Hepatocyte (in vitro differentiated cells): ENCODE data around the gene SUPT16H. TPM values are rescaled to one million over a fixed set of nuclear protein-coding genes. Genes with fewer than 3 reads are reported as not detected.

ENCODE experiments used
- DNase-seq: peaks from one replicate; pipeline ENCODE4 v3.0.0-alpha.2; 2016; ENCODE audit warnings: low spot score
- H2AFZ ChIP-seq: fragments of 200-600 bp; sonication (generic); 2 replicates; pipeline ENCODE4 v1.6.0; 2016; ENCODE audit warnings: antibody characterized with exemption, mild to moderate bottlenecking
- H3K27ac ChIP-seq: fragments of 200-600 bp; sonication (generic); 2 replicates; pipeline ENCODE4 v1.5.1; 2016; ENCODE audit warnings: mild to moderate bottlenecking
- H3K27me3 ChIP-seq: fragments of 200-600 bp; sonication (generic); 2 replicates; pipeline ENCODE4 v1.6.1; 2016
- H3K36me3 ChIP-seq: fragments of 200-600 bp; sonication (generic); replicated peaks from 2 replicates; pipeline ENCODE4 v1.5.1; 2016; ENCODE audit warnings: low read depth; ENCODE audit not compliant: insufficient read depth
- H3K4me1 ChIP-seq: fragments of 200-600 bp; sonication (generic); 2 replicates; pipeline ENCODE4 v1.5.1; 2016; ENCODE audit warnings: mild to moderate bottlenecking, moderate library complexity; ENCODE audit not compliant: insufficient read depth
- H3K4me2 ChIP-seq: fragments of 200-600 bp; sonication (generic); 2 replicates; pipeline ENCODE4 v1.6.0; 2016
- H3K4me3 ChIP-seq: fragments of 200-600 bp; sonication (generic); 2 replicates; pipeline ENCODE4 v1.5.1; 2016; ENCODE audit warnings: mild to moderate bottlenecking
- H3K79me2 ChIP-seq: fragments of 200-600 bp; sonication (generic); 2 replicates; pipeline ENCODE4 v1.6.0; 2017; ENCODE audit warnings: mild to moderate bottlenecking
- H3K9me2 ChIP-seq: fragments of 200-600 bp; sonication (generic); replicated peaks from 2 replicates; pipeline ENCODE4 v1.6.0; 2017; ENCODE audit warnings: mild to moderate bottlenecking; ENCODE audit not compliant: insufficient read depth
- H3K9me3 ChIP-seq: fragments of 200-600 bp; sonication (generic); 2 replicates; pipeline ENCODE4 v1.5.1; 2016; ENCODE audit warnings: low read depth, mild to moderate bottlenecking
- H4K20me1 ChIP-seq: fragments of 200-600 bp; sonication (generic); 2 replicates; pipeline ENCODE4 v1.6.0; 2016; ENCODE audit warnings: mild to moderate bottlenecking; ENCODE audit not compliant: insufficient read depth, poor library complexity, severe bottlenecking
- CTCF ChIP-seq: fragments of 200-600 bp; sonication (generic); IDR thresholded peaks from 2 replicates; pipeline ENCODE4 v1.5.1; 2016; ENCODE audit warnings: antibody characterized with exemption, mild to moderate bottlenecking; ENCODE audit not compliant: poor library complexity
- EZH2 ChIP-seq: fragments of 200-600 bp; sonication (generic); IDR thresholded peaks from 2 replicates; pipeline ENCODE4 v1.6.1; 2016; ENCODE audit warnings: antibody characterized with exemption, mild to moderate bottlenecking, borderline replicate concordance
- EZH2phosphoT487 ChIP-seq: fragments of 200-600 bp; sonication (generic); IDR thresholded peaks from one replicate; pipeline ENCODE4 v1.6.1; 2018; ENCODE audit warnings: antibody characterized with exemption, mild to moderate bottlenecking, low read depth, moderate library complexity; ENCODE audit not compliant: unreplicated experiment, severe bottlenecking
- WGBS: methylation state at CpG from one replicate; pipeline ENCODE4 v1.1.6; 2016; ENCODE audit warnings: low lambda C conversion rate; ENCODE audit errors: missing lambda C conversion rate; 5-methylcytosine and 5-hydroxymethylcytosine counted together
- polyA plus RNA-seq: library from polyadenylated mRNA; unstranded; fragments of >200 nt; fragmentation: Nextera tagmentation; extraction: Ambion mirVana; gene quantifications from 2 replicates; pipeline ENCODE4 v1.2.1, GENCODE V29; 2016
- total RNA-seq: library from RNA; depleted of rRNA; stranded (reverse); fragments of >200 nt; gene quantifications from 2 replicates; pipeline ENCODE4 v1.2.3, GENCODE V29; 2014

The SUPT16H gene
- total and polyA plus RNA-seq, 2 experiments from 2014 or later = 44.2 to 58.1 TPM

GRCh38 chr14:21408147-21408546, 24.3 kb upstream of the SUPT16H start:
- Histone ChIP-seq H3K27me3 (no peaks in the 10 kb centered on the region), H2AFZ (no peak overlapping the region), H3K9me2 (no peaks in the 10 kb centered on the region), H3K4me2 (no peak overlapping the region), H3K4me1 (no peaks in the 10 kb centered on the region), H3K36me3 (peaks cover 6% of the 10 kb centered on the region), H3K4me3 (no peak overlapping the region), H4K20me1 (no peaks in the 10 kb centered on the region), H3K27ac (no peak overlapping the region), H3K9me3 (no peaks in the 10 kb centered on the region), H3K79me2 (no peaks in the 10 kb centered on the region)
- TF ChIP-seq EZH2phosphoT487 (no peak), CTCF (no peak), EZH2 (no peak)
- 93% methylated on average over 3 of the region's 3 CpGs for WGBS
- DNase-seq = no peak

- Histone ChIP-seq H3K27ac (no peak overlapping the region), H3K4me1 (no peaks in the 10 kb centered on the region), H3K4me2 (no peak overlapping the region), H3K9me2 (no peaks in the 10 kb centered on the region), H4K20me1 (no peaks in the 10 kb centered on the region), H3K27me3 (no peaks in the 10 kb centered on the region), H2AFZ (no peak overlapping the region), H3K79me2 (no peaks in the 10 kb centered on the region), H3K36me3 (peaks cover 6% of the 10 kb centered on the region), H3K4me3 (no peak overlapping the region), H3K9me3 (no peaks in the 10 kb centered on the region)
- TF ChIP-seq EZH2 (no peak), CTCF (no peak), EZH2phosphoT487 (no peak)
- DNase-seq = no peak
Observed at GRCh38 chr14:21406213-21406612, 22.4 kb upstream of the SUPT16H start.

GRCh38 chr14:21405097-21405496, 21.3 kb upstream of the SUPT16H start:
- 95% methylated on average over 3 of the region's 3 CpGs for WGBS
- H4K20me1 ChIP-seq = no peaks in the 10 kb centered on the region
- TF ChIP-seq CTCF (no peak), EZH2 (no peak), EZH2phosphoT487 (no peak)
- H3K4me1 ChIP-seq = no peaks in the 10 kb centered on the region
- no peaks in the 10 kb centered on the region for H3K79me2 ChIP-seq
- DNase-seq = no peak
- H3K27me3 ChIP-seq = no peaks in the 10 kb centered on the region
- no peak overlapping the region for H3K4me3 ChIP-seq
- no peak overlapping the region for H3K4me2 ChIP-seq
- no peak overlapping the region for H2AFZ ChIP-seq
- peaks cover 6% of the 10 kb centered on the region for H3K36me3 ChIP-seq
- H3K27ac ChIP-seq = no peak overlapping the region
- no peaks in the 10 kb centered on the region for H3K9me3 ChIP-seq
- no peaks in the 10 kb centered on the region for H3K9me2 ChIP-seq

GRCh38 chr14:21399311-21399870, 15.6 kb upstream of the SUPT16H start:
- H3K36me3 ChIP-seq = peaks cover 15% of the 10 kb centered on the region
- H3K4me1 ChIP-seq = no peaks in the 10 kb centered on the region
- H3K4me3 ChIP-seq = no peak overlapping the region
- H3K9me3 ChIP-seq = no peaks in the 10 kb centered on the region
- no peaks in the 10 kb centered on the region for H3K79me2 ChIP-seq
- no peak overlapping the region for H3K4me2 ChIP-seq
- DNase-seq = no peak
- no peaks in the 10 kb centered on the region for H3K27me3 ChIP-seq
- H3K9me2 ChIP-seq = no peaks in the 10 kb centered on the region
- 97% methylated on average over 5 of the region's 5 CpGs for WGBS
- TF ChIP-seq CTCF = no peak
- no peak for TF ChIP-seq EZH2phosphoT487
- no peak for TF ChIP-seq EZH2
- H4K20me1 ChIP-seq = no peaks in the 10 kb centered on the region
- no peak overlapping the region for H3K27ac ChIP-seq
- H2AFZ ChIP-seq = no peak overlapping the region
